Measurements from ENCODE around the gene ARRB1. TPM values are rescaled to one million over a fixed set of nuclear protein-coding genes. Genes with fewer than 3 reads are reported as not detected.

Gene ARRB1
- total and polyA plus RNA-seq, 10 of the 15 experiments (the other 5 are each of a cell fraction or from before 2014, with no cell fraction given), result 0.39 to 12.9 (median 1.7) TPM

DNA sequence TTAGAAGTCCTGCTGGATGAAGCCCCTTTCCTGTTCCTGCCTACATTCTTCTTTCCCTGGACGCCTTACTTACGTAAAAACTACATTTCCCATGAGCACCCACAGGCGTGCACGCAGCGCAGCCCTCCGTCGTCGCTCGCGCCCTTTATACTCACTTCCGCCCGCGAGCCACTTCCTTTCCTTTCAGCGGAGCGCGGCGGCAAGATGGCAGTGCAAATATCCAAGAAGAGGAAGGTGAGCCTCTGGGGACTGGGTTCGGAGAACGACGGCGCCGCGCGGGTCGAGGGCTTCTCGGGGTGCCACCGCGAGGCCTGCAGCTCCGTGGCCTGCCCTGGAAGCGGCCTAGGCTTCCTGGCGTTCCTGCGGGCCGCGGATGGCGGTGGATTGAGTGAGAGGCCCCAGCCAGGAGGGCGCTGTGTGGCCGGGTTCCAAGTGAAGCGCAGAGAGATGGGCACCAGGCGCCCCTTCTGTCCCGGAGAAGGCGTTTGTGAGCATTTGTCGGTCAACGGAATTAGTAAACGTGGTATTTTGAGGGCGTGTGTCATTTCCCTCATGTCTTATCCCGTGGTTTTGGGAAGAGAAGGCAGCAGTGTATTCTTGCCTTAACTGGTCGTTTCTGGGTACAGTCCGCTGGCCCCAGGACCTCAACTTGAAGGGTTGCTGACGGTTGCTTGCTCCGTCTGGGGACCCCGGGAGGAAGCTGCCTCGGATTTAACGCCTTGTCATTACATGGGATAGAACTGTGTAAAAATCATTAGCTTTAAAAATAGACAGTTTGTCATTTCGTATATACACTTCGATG, 48.1 kb upstream of the ARRB1 start, which contains the start of gene RPS3 (continued):
- TF ChIP-seq, protein P1, sequence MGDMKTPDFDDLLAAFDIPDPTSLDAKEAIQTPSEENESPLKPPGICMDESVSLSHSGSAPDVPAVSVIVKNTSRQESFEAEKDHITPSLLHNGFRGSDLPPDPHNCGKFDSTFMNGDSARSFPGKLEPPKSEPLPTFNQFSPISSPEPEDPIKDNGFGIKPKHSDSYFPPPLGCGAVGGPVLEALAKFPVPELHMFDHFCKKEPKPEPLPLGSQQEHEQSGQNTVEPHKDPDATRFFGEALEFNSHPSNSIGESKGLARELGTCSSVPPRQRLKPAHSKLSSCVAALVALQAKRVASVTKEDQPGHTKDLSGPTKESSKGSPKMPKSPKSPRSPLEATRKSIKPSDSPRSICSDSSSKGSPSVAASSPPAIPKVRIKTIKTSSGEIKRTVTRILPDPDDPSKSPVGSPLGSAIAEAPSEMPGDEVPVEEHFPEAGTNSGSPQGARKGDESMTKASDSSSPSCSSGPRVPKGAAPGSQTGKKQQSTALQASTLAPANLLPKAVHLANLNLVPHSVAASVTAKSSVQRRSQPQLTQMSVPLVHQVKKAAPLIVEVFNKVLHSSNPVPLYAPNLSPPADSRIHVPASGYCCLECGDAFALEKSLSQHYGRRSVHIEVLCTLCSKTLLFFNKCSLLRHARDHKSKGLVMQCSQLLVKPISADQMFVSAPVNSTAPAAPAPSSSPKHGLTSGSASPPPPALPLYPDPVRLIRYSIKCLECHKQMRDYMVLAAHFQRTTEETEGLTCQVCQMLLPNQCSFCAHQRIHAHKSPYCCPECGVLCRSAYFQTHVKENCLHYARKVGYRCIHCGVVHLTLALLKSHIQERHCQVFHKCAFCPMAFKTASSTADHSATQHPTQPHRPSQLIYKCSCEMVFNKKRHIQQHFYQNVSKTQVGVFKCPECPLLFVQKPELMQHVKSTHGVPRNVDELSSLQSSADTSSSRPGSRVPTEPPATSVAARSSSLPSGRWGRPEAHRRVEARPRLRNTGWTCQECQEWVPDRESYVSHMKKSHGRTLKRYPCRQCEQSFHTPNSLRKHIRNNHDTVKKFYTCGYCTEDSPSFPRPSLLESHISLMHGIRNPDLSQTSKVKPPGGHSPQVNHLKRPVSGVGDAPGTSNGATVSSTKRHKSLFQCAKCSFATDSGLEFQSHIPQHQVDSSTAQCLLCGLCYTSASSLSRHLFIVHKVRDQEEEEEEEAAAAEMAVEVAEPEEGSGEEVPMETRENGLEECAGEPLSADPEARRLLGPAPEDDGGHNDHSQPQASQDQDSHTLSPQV (IDR thresholded peaks at IDR 0.05), result no peak
- TF ChIP-seq, protein P2, sequence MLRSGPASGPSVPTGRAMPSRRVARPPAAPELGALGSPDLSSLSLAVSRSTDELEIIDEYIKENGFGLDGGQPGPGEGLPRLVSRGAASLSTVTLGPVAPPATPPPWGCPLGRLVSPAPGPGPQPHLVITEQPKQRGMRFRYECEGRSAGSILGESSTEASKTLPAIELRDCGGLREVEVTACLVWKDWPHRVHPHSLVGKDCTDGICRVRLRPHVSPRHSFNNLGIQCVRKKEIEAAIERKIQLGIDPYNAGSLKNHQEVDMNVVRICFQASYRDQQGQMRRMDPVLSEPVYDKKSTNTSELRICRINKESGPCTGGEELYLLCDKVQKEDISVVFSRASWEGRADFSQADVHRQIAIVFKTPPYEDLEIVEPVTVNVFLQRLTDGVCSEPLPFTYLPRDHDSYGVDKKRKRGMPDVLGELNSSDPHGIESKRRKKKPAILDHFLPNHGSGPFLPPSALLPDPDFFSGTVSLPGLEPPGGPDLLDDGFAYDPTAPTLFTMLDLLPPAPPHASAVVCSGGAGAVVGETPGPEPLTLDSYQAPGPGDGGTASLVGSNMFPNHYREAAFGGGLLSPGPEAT (IDR thresholded peaks at IDR 0.05; ENCODE audit: low read depth), result peak; percentile 87
- no peak for TF ChIP-seq ZNF622 (IDR thresholded peaks at IDR 0.05)
- TF ChIP-seq ESRRA (IDR thresholded peaks at IDR 0.05; ENCODE audit: low read length), result peak; percentile 57; the same call in 1 of the 2 replicates
- 0 out of 2 replicates have a peak, but pooled peaks have one; percentile 43 for TF ChIP-seq RCOR1 (conservative IDR thresholded peaks at IDR 0.05; ENCODE audit: low read depth, low read length)
- TF ChIP-seq ATF7 (IDR thresholded peaks at IDR 0.05; ENCODE audit: low read depth), result no peak
- TF ChIP-seq, protein P3, sequence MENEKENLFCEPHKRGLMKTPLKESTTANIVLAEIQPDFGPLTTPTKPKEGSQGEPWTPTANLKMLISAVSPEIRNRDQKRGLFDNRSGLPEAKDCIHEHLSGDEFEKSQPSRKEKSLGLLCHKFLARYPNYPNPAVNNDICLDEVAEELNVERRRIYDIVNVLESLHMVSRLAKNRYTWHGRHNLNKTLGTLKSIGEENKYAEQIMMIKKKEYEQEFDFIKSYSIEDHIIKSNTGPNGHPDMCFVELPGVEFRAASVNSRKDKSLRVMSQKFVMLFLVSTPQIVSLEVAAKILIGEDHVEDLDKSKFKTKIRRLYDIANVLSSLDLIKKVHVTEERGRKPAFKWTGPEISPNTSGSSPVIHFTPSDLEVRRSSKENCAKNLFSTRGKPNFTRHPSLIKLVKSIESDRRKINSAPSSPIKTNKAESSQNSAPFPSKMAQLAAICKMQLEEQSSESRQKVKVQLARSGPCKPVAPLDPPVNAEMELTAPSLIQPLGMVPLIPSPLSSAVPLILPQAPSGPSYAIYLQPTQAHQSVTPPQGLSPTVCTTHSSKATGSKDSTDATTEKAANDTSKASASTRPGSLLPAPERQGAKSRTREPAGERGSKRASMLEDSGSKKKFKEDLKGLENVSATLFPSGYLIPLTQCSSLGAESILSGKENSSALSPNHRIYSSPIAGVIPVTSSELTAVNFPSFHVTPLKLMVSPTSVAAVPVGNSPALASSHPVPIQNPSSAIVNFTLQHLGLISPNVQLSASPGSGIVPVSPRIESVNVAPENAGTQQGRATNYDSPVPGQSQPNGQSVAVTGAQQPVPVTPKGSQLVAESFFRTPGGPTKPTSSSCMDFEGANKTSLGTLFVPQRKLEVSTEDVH (IDR thresholded peaks at IDR 0.05; ENCODE audit: low read depth, partially characterized antibody), result peak; percentile 81
- TF ChIP-seq ZBED1 (IDR thresholded peaks at IDR 0.05; ENCODE audit: borderline replicate concordance), result peak; percentile 86; the same call in 1 of the 2 replicates
- peak; percentile 48 for TF ChIP-seq ZZZ3 (IDR thresholded peaks at IDR 0.05; ENCODE audit: control insufficient read depth, insufficient read length, low read depth)
- TF ChIP-seq, protein P4, sequence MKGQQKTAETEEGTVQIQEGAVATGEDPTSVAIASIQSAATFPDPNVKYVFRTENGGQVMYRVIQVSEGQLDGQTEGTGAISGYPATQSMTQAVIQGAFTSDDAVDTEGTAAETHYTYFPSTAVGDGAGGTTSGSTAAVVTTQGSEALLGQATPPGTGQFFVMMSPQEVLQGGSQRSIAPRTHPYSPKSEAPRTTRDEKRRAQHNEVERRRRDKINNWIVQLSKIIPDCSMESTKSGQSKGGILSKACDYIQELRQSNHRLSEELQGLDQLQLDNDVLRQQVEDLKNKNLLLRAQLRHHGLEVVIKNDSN (IDR thresholded peaks at IDR 0.05; ENCODE audit: borderline replicate concordance, extremely low read length, insufficient read depth, low read depth, low read length), result no peak
- TF ChIP-seq NR2F1 (conservative IDR thresholded peaks at IDR 0.05), result 0 out of 2 replicates have a peak, but pooled peaks have one; percentile 22
- TF ChIP-seq, protein P5, sequence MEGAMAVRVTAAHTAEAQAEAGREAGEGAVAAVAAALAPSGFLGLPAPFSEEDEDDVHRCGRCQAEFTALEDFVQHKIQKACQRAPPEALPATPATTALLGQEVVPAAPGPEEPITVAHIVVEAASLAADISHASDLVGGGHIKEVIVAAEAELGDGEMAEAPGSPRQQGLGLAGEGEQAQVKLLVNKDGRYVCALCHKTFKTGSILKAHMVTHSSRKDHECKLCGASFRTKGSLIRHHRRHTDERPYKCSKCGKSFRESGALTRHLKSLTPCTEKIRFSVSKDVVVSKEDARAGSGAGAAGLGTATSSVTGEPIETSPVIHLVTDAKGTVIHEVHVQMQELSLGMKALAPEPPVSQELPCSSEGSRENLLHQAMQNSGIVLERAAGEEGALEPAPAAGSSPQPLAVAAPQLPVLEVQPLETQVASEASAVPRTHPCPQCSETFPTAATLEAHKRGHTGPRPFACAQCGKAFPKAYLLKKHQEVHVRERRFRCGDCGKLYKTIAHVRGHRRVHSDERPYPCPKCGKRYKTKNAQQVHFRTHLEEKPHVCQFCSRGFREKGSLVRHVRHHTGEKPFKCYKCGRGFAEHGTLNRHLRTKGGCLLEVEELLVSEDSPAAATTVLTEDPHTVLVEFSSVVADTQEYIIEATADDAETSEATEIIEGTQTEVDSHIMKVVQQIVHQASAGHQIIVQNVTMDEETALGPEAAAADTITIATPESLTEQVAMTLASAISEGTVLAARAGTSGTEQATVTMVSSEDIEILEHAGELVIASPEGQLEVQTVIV (IDR thresholded peaks at IDR 0.05; ENCODE audit: borderline replicate concordance, partially characterized antibody), result peak; percentile 81
- TF ChIP-seq SREBF1 (IDR thresholded peaks at IDR 0.05; ENCODE audit: low read length), result peak; percentile 79
- TF ChIP-seq IRF4 (IDR thresholded peaks at IDR 0.05; ENCODE audit: low read depth, low read length), result no peak
- TF ChIP-seq KAT2A (conservative IDR thresholded peaks at IDR 0.05; ENCODE audit: control insufficient read depth, low read depth, low read length), result peak; percentile 73; the same call in 1 of the 2 replicates
- peak; percentile 73 to 81; a peak in 3 of 4 replicates for TF ChIP-seq BHLHE40 (IDR thresholded peaks at IDR 0.05; ENCODE audit: borderline replicate concordance in 1 of 2, low read depth in 2 of 2, low read length in 1 of 2)

Measured in GM12878 (cell line).